K562 (cell line): ENCODE results near the gene ODAD4. TPM values are rescaled to one million over a fixed set of nuclear protein-coding genes. Genes with fewer than 3 reads are reported as not detected.

ENCODE experiments used
- ATAC-seq: fragments of 200-7000 bp; cut with Tn5 transposase; 3 replicates; pipeline ENCODE4 v1.9.1; 2020; ENCODE audit warnings: moderate library complexity
- BruUV-seq: library from RNA; stranded (reverse); fragments of 400-500 nt; replicated peaks from 2 replicates; lab custom pipeline; 2021; lab: Mats Ljungman, UMichigan
- CTCF ChIA-PET: fragments of 300-600 bp; formaldehyde crosslinking; extraction: SDS; loops from one replicate; lab custom pipeline; 2021; ENCODE audit warnings: low intra/inter-chr PET ratio; lab: Yijun Ruan, JAX
- POLR2A ChIA-PET: fragments of 300-600, 350-650 bp; sonication (Branson Sonifier 250); formaldehyde crosslinking; extraction: SDS; loops from one replicate; lab custom pipeline; 2021; ENCODE audit warnings: antibody characterized with exemption, inconsistent platforms; lab: Yijun Ruan, JAX
- DNase-seq, 4 experiments: peaks; one replicate each; pipeline versions ENCODE4 v3.0.0 to v3.0.0-alpha.2; 2011 to 2018; ENCODE audit warnings: low spot score in 3 of 4, mixed read lengths in 3 of 4; ENCODE audit errors: extremely low read depth in 1 of 4
- FAIRE-seq: peaks from 2 replicates; lab custom pipeline; 2011; peaks lifted over from hg19 to GRCh38; lab: Jason Lieb, UNC
- H2AFZ ChIP-seq: 2 replicates; pipeline ENCODE4 v1.6.0; 2011; ENCODE audit warnings: low read depth, low read length, control low read depth, inconsistent platforms
- H3K27ac ChIP-seq: fragments of 200-600 bp; 3 replicates; pipeline ENCODE4 v1.8.0; 2011; ENCODE audit warnings: low read depth, mild to moderate bottlenecking, control low read depth, inconsistent platforms, low read length, moderate library complexity, mixed read lengths; ENCODE audit errors: extremely low read depth
- H3K27me3 ChIP-seq, 2 experiments: fragments of 300-600 bp in 1 of 2; 2 replicates in 1 of 2; 3 replicates in 1 of 2; pipeline versions ENCODE4 v1.6.0 to v1.8.0; 2011; ENCODE audit warnings: inconsistent platforms in 2 of 2, low read length in 2 of 2, mild to moderate bottlenecking in 1 of 2, mixed read lengths in 1 of 2, moderate library complexity in 1 of 2; ENCODE audit not compliant: control insufficient read depth in 2 of 2, insufficient read depth in 2 of 2
- H3K36me3 ChIP-seq: fragments of 300-600 bp; 3 replicates; pipeline ENCODE4 v1.8.0; 2011; ENCODE audit warnings: mild to moderate bottlenecking, low read length, inconsistent platforms; ENCODE audit not compliant: control insufficient read depth, insufficient read depth
- H3K4me1 ChIP-seq, 2 experiments: fragments of 200-600 bp in 1 of 2; replicated peaks in 1 of 2; 2 replicates in 1 of 2; 3 replicates in 1 of 2; pipeline versions ENCODE4 v1.5.1 to v1.8.0; 2011; ENCODE audit warnings: inconsistent platforms in 2 of 2, low read length in 2 of 2, mild to moderate bottlenecking in 1 of 2, mixed read lengths in 1 of 2, moderate library complexity in 1 of 2; ENCODE audit not compliant: control insufficient read depth in 2 of 2, insufficient read depth in 2 of 2
- H3K4me2 ChIP-seq: 2 replicates; pipeline ENCODE4 v1.6.1; 2011; ENCODE audit warnings: low read length, control low read depth, inconsistent platforms, mixed read lengths; ENCODE audit not compliant: insufficient read depth
- H3K4me3 ChIP-seq: fragments of 200-600 bp; sonication (generic), shearing (Covaris generic); 2 replicates; pipeline ENCODE4 v1.5.1; 2016; ENCODE audit warnings: control low read depth, inconsistent platforms
- H3K79me2 ChIP-seq: fragments of 200-600 bp; 3 replicates; pipeline ENCODE4 v1.8.0; 2011; ENCODE audit warnings: low read length, inconsistent platforms; ENCODE audit not compliant: control insufficient read depth, insufficient read depth
- H3K9ac ChIP-seq, 2 experiments: 2 replicates each; pipeline versions ENCODE4 v1.6.0 to v1.6.1; 2011; ENCODE audit warnings: low read depth in 2 of 2, low read length in 2 of 2, control low read depth in 1 of 2, inconsistent platforms in 1 of 2, mild to moderate bottlenecking in 1 of 2, mixed read lengths in 1 of 2; ENCODE audit not compliant: insufficient read depth in 1 of 2
- H3K9me1 ChIP-seq: one replicate; pipeline ENCODE4 v1.6.0; 2011; ENCODE audit warnings: inconsistent platforms, mild to moderate bottlenecking, low read length, moderate library complexity; ENCODE audit not compliant: control insufficient read depth, insufficient read depth
- H3K9me3 ChIP-seq: replicated peaks from 2 replicates; pipeline ENCODE4 v1.5.1; 2011; ENCODE audit warnings: low read depth, low read length, inconsistent platforms; ENCODE audit not compliant: control insufficient read depth, insufficient read depth
- H4K20me1 ChIP-seq: replicated peaks from 2 replicates; pipeline ENCODE4 v1.6.1; 2011; ENCODE audit warnings: low read length, inconsistent platforms, mixed read lengths; ENCODE audit not compliant: control insufficient read depth, insufficient read depth
- C11orf30 ChIP-seq: fragments of 450-650 bp; IDR thresholded peaks from 2 replicates; pipeline ENCODE4 v1.6.1; 2016; ENCODE audit warnings: low read depth, mild to moderate bottlenecking
- MCM2 ChIP-seq: fragments of 450-650 bp; IDR thresholded peaks from 2 replicates; pipeline ENCODE4 v1.6.1; 2017; ENCODE audit warnings: low read depth, mild to moderate bottlenecking
- ZNF253 ChIP-seq: fragments of 250-450 bp; sonication (Bioruptor Pico); conservative IDR thresholded peaks from 2 replicates; pipeline ENCODE4 v1.6.1; 2021; ENCODE audit warnings: mild to moderate bottlenecking
- ZNF740 ChIP-seq, 3 experiments: fragments of 200-800 bp in 1 of 3; sonication (Bioruptor generic) in 1 of 3; sonication (generic) in 1 of 3; formaldehyde crosslinking in 1 of 3; IDR thresholded peaks; 2 replicates each; pipeline versions ENCODE4 v1.6.1 to v1.8.0; 2016 to 2022; ENCODE audit warnings: mild to moderate bottlenecking in 2 of 3, missing compliant biosample characterization in 2 of 3, missing genetic modification characterization in 2 of 3, missing genetic modification reagents in 1 of 3
- ZNF830 ChIP-seq: fragments of 250-450 bp; sonication (Bioruptor Pico); IDR thresholded peaks from 2 replicates; pipeline ENCODE4 v1.5.0; 2021; ENCODE audit warnings: mild to moderate bottlenecking
- WGBS: fragments of 100-300 bp; shearing (Covaris generic); methylation state at CpG from one replicate; pipeline ENCODE4 v1.1.6; 2016; ENCODE audit warnings: low coverage, mixed read lengths; ENCODE audit not compliant: insufficient coverage; ENCODE audit errors: missing lambda C conversion rate; 5-methylcytosine and 5-hydroxymethylcytosine counted together
- in situ Hi-C: fragments of 300-500 bp; cut with MboI; formaldehyde crosslinking; loops from 4 replicates; pipeline ENCODE4 v1.15.0; 2018; ENCODE audit warnings: inconsistent platforms, mixed read lengths
- intact Hi-C: fragments of 100-400 bp; cut with micrococcal nuclease; formaldehyde crosslinking; loops from 2 replicates; pipeline ENCODE4 v1.14.2; 2022
- polyA plus RNA-seq, 8 experiments: library from polyadenylated mRNA; depleted of rRNA in 4 of 8; stranded (reverse) in 5 of 8; unstranded in 3 of 8; fragments of >200 nt; fragmentation: Nextera tagmentation in 2 of 8; fragmentation: Illumina TruSeq in 1 of 8; extraction: Ambion mirVana in 2 of 8; extraction: Trizol in 1 of 8; gene quantifications; 2 replicates each; pipeline versions ENCODE4 v1.2.1 to v1.2.3, GENCODE V29; 2011 to 2014; ENCODE audit warnings: inconsistent platforms in 1 of 8, missing spikeins in 1 of 8
- total RNA-seq, 7 experiments: library from RNA; depleted of rRNA in 6 of 7; stranded (reverse); fragments of >200 nt in 6 of 7; fragmentation: Illumina TruSeq in 2 of 7; extraction: Trizol in 2 of 7; gene quantifications; 2 replicates each; pipeline versions ENCODE4 v1.2.1 to v1.2.3, GENCODE V29; 2011 to 2021; ENCODE audit warnings: low replicate concordance in 1 of 7
- TF ChIP-seq, protein P1 (sequence below): fragments of 450-650 bp; formaldehyde crosslinking; IDR thresholded peaks from 2 replicates; pipeline ENCODE4 v1.4.0; 2022; ENCODE audit warnings: missing genetic modification characterization

The ODAD4 gene
- total and polyA plus RNA-seq, 9 of the 15 experiments (the other 6 are each of a cell fraction or from before 2014, with no cell fraction given) = 0.09 to 0.98 (median 0.51) TPM

DNA sequence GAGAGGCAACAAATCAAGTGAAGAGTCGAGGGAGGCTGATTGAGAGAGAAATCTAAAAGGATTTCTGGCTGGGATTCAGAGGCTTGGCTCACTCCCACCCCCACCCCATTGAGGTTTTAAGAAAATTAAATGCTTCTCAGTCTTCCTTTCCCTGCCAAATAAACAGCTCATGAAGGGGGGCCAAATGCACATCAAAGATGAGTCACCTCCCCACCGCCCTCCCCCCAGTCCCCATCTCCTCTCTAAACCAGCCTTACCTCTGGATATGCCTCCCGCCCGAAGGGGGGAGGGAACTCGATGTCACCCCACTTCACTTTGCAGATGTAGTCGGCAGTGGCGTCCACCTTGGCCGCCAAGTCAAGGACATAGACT is 23.2 kb upstream of the ODAD4 start:
- peaks cover 9% of the 10 kb centered on the region; the same call in 1 of the 2 replicates for H4K20me1 ChIP-seq
- no peak overlapping the region for H3K27ac ChIP-seq
- no peaks in the 10 kb centered on the region; a peak in 1 of 5 replicates for H3K4me1 ChIP-seq
- H3K36me3 ChIP-seq = peaks cover 97% of the 10 kb centered on the region
- CTCF ChIA-PET = no interaction called here
- H3K27me3 ChIP-seq = no peaks in the 10 kb centered on the region
- no peak overlapping the region for H2AFZ ChIP-seq
- TF ChIP-seq ZNF830 (CRISPR knock-in tag) (no peak), MCM2 (no peak), ZNF253 (CRISPR knock-in tag) (no peak), C11orf30 (no peak), ZNF740 (CRISPR knock-in tag; IDR thresholded peaks at IDR 0.05) (no peak), ZNF740 (tag; IDR thresholded peaks at IDR 0.05) (no peak)
- TF ChIP-seq, protein P1, sequence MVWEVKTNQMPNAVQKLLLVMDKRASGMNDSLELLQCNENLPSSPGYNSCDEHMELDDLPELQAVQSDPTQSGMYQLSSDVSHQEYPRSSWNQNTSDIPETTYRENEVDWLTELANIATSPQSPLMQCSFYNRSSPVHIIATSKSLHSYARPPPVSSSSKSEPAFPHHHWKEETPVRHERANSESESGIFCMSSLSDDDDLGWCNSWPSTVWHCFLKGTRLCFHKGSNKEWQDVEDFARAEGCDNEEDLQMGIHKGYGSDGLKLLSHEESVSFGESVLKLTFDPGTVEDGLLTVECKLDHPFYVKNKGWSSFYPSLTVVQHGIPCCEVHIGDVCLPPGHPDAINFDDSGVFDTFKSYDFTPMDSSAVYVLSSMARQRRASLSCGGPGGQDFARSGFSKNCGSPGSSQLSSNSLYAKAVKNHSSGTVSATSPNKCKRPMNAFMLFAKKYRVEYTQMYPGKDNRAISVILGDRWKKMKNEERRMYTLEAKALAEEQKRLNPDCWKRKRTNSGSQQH (CRISPR knock-in tag) = no peak
- TF ChIP-seq, all 486 proteins: peak for 0
- 93% methylated on average over 7 of the region's 8 CpGs for WGBS
- in situ Hi-C loops (no loop called here), intact Hi-C loops (no loop called here)
- POLR2A ChIA-PET = interaction anchor here (2.8 kb wide), 1 partner anchor 9 kb away, joined by 11 read pairs; no protein-coding TSS in a partner anchor
- FAIRE-seq (no peak), DNase-seq (no peak), ATAC-seq (no peak)
- Histone ChIP-seq H3K79me2 (peaks cover 2% of the 10 kb centered on the region; the same call in 2 of the 3 replicates), H3K9me1 (peaks cover 3% of the 10 kb centered on the region), H3K9ac (no peak overlapping the region), H3K4me3 (no peak overlapping the region), H3K4me2 (no peak overlapping the region), H3K9me3 (no peaks in the 10 kb centered on the region)
- BruUV-seq = no TSS peak
